Measurements from ENCODE around the gene TMEM219.

TMEM219 gene

GRCh38 chr16:30018731-30019158, 56.9 kb downstream of the TMEM219 start:
- Histone ChIP-seq H3K4me3 (replicated peaks; ENCODE audit: insufficient read depth, low read length) (no peak overlapping the region), H3K27me3 (ENCODE audit: insufficient read depth, poor library complexity, severe bottlenecking) (no peaks in the 10 kb centered on the region), H3K27ac (replicated peaks) (no peak overlapping the region)
- DNase-seq (ENCODE audit: low read depth in 1 of 2, low spot score in 1 of 2), result no peak
- TF ChIP-seq GABPA (IDR thresholded peaks at IDR 0.05; ENCODE audit: low read depth), result no peak
- TF ChIP-seq, protein P1, sequence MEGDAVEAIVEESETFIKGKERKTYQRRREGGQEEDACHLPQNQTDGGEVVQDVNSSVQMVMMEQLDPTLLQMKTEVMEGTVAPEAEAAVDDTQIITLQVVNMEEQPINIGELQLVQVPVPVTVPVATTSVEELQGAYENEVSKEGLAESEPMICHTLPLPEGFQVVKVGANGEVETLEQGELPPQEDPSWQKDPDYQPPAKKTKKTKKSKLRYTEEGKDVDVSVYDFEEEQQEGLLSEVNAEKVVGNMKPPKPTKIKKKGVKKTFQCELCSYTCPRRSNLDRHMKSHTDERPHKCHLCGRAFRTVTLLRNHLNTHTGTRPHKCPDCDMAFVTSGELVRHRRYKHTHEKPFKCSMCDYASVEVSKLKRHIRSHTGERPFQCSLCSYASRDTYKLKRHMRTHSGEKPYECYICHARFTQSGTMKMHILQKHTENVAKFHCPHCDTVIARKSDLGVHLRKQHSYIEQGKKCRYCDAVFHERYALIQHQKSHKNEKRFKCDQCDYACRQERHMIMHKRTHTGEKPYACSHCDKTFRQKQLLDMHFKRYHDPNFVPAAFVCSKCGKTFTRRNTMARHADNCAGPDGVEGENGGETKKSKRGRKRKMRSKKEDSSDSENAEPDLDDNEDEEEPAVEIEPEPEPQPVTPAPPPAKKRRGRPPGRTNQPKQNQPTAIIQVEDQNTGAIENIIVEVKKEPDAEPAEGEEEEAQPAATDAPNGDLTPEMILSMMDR (IDR thresholded peaks at IDR 0.05; ENCODE audit: insufficient read depth, low read length), result no peak
- TF ChIP-seq POLR2AphosphoS5 (IDR thresholded peaks at IDR 0.05; ENCODE audit: low read depth), result no peak
- no peak for TF ChIP-seq SPI1 (IDR thresholded peaks at IDR 0.05; ENCODE audit: borderline replicate concordance, low read depth)
- TF ChIP-seq REST (IDR thresholded peaks at IDR 0.05; ENCODE audit: insufficient replicate concordance, low read depth), result no peak
